H9 (cell line): ENCODE data around the gene PC. TPM values are rescaled to one million over a fixed set of nuclear protein-coding genes. Genes with fewer than 3 reads are reported as not detected.

ENCODE experiments used
- DNase-seq: peaks from one replicate; pipeline ENCODE4 v3.0.0-alpha.2; 2017
- H2AFZ ChIP-seq: one replicate; pipeline ENCODE4 v1.6.1; 2013; ENCODE audit warnings: mild to moderate bottlenecking, low read length, control low read depth, moderate library complexity
- H2AK5ac ChIP-seq: 2 replicates; pipeline ENCODE4 v1.6.1; 2013; ENCODE audit warnings: low read length, control low read depth, mixed read lengths; ENCODE audit not compliant: insufficient read length
- H2BK120ac ChIP-seq: one replicate; pipeline ENCODE4 v1.6.1; 2013; ENCODE audit warnings: low read depth, mild to moderate bottlenecking, low read length, control low read depth, inconsistent platforms; ENCODE audit not compliant: poor library complexity, severe bottlenecking
- H2BK12ac ChIP-seq: 2 replicates; pipeline ENCODE4 v1.6.1; 2013; ENCODE audit warnings: low read length, control low read depth, mixed read lengths, low read depth; ENCODE audit not compliant: insufficient read length
- H2BK15ac ChIP-seq: 2 replicates; pipeline ENCODE4 v1.6.1; 2013; ENCODE audit warnings: low read depth, low read length, control low read depth
- H2BK20ac ChIP-seq: one replicate; pipeline ENCODE4 v1.6.1; 2013; ENCODE audit warnings: low read depth, mild to moderate bottlenecking, low read length, control low read depth, inconsistent platforms; ENCODE audit not compliant: poor library complexity, severe bottlenecking
- H2BK5ac ChIP-seq: 2 replicates; pipeline ENCODE4 v1.6.1; 2013; ENCODE audit warnings: low read length, control low read depth, mixed read lengths; ENCODE audit not compliant: insufficient read length
- H3K14ac ChIP-seq: 2 replicates; pipeline ENCODE4 v1.6.1; 2013; ENCODE audit warnings: low read length, control low read depth; ENCODE audit not compliant: insufficient read depth
- H3K18ac ChIP-seq: 2 replicates; pipeline ENCODE4 v1.6.1; 2013; ENCODE audit warnings: low read depth, mild to moderate bottlenecking, mixed read lengths, low read length, control low read depth; ENCODE audit not compliant: insufficient read length
- H3K23ac ChIP-seq: 2 replicates; pipeline ENCODE4 v1.6.1; 2013; ENCODE audit warnings: low read length, control low read depth, mixed read lengths, low read depth; ENCODE audit not compliant: insufficient read length
- H3K23me2 ChIP-seq: 2 replicates; pipeline ENCODE4 v1.6.1; 2013; ENCODE audit warnings: low read depth, mild to moderate bottlenecking, mixed read lengths, low read length, control low read depth; ENCODE audit not compliant: insufficient read length, poor library complexity, severe bottlenecking
- H3K27ac ChIP-seq: 2 replicates; pipeline ENCODE4 v1.5.1; 2013; ENCODE audit warnings: low read length, control low read depth, mixed read lengths, low read depth; ENCODE audit not compliant: insufficient read length
- H3K27me3 ChIP-seq: 2 replicates; pipeline ENCODE4 v1.6.1; 2013; ENCODE audit warnings: low read length, control low read depth, inconsistent platforms; ENCODE audit not compliant: insufficient read depth
- H3K4ac ChIP-seq: 2 replicates; pipeline ENCODE4 v1.6.1; 2013; ENCODE audit warnings: low read depth, mild to moderate bottlenecking, control low read depth, inconsistent platforms, low read length, moderate library complexity
- H3K4me1 ChIP-seq: 2 replicates; pipeline ENCODE4 v1.6.1; 2013; ENCODE audit warnings: low read length, control low read depth, inconsistent platforms; ENCODE audit not compliant: insufficient read depth
- H3K4me2 ChIP-seq: 2 replicates; pipeline ENCODE4 v1.6.1; 2013; ENCODE audit warnings: low read length, control low read depth, mixed read lengths; ENCODE audit not compliant: insufficient read length, insufficient read depth
- H3K56ac ChIP-seq: 2 replicates; pipeline ENCODE4 v1.6.1; 2013; ENCODE audit warnings: low read depth, mild to moderate bottlenecking, mixed read lengths, low read length, control low read depth; ENCODE audit not compliant: insufficient read length
- H3K79me1 ChIP-seq: 2 replicates; pipeline ENCODE4 v1.6.1; 2013; ENCODE audit warnings: low read depth, mild to moderate bottlenecking, moderate library complexity, low read length, control low read depth, inconsistent platforms; ENCODE audit not compliant: insufficient read depth, poor library complexity, severe bottlenecking
- H3K79me2 ChIP-seq: 2 replicates; pipeline ENCODE4 v1.6.1; 2013; ENCODE audit warnings: low read length, control low read depth, inconsistent platforms; ENCODE audit not compliant: insufficient read depth
- H3K9ac ChIP-seq: 2 replicates; pipeline ENCODE4 v1.6.1; 2013; ENCODE audit warnings: low read length, control low read depth, mixed read lengths; ENCODE audit not compliant: insufficient read length; ENCODE audit errors: extremely low read depth
- H3K9me3 ChIP-seq: one replicate; pipeline ENCODE4 v1.6.1; 2013; ENCODE audit warnings: low read depth, low read length, inconsistent platforms; ENCODE audit not compliant: control insufficient read depth
- H3T11ph ChIP-seq: one replicate; pipeline ENCODE4 v1.6.1; 2013; ENCODE audit warnings: mild to moderate bottlenecking, low read length, control low read depth, inconsistent platforms
- H4K20me1 ChIP-seq: one replicate; pipeline ENCODE4 v1.6.1; 2013; ENCODE audit not compliant: control insufficient read depth, insufficient read length, insufficient read depth
- H4K5ac ChIP-seq: 2 replicates; pipeline ENCODE4 v1.6.1; 2013; ENCODE audit warnings: low read depth, mild to moderate bottlenecking, mixed read lengths, low read length, control low read depth; ENCODE audit not compliant: insufficient read length
- H4K8ac ChIP-seq: replicated peaks from 2 replicates; pipeline ENCODE4 v1.6.1; 2013; ENCODE audit warnings: low read length, control low read depth, mixed read lengths, low read depth; ENCODE audit not compliant: insufficient read length
- H4K91ac ChIP-seq: 2 replicates; pipeline ENCODE4 v1.6.1; 2013; ENCODE audit warnings: low read depth, mild to moderate bottlenecking, moderate library complexity, mixed read lengths, low read length, control low read depth; ENCODE audit not compliant: insufficient read length
- H3K27ac Mint-ChIP-seq, 3 experiments: 2 replicates in 2 of 3; 3 replicates in 1 of 3; pipeline ENCODE4 v1.8.0; 2020 to 2021; ENCODE audit warnings: mixed read lengths in 3 of 3, mild to moderate bottlenecking in 1 of 3, moderate library complexity in 1 of 3
- H3K27me3 Mint-ChIP-seq: 2 replicates; pipeline ENCODE4 v1.8.0; 2021; ENCODE audit warnings: low read depth, mild to moderate bottlenecking, moderate library complexity, mixed read lengths
- H3K36me3 Mint-ChIP-seq, 3 experiments: 2 replicates in 2 of 3; 3 replicates in 1 of 3; pipeline ENCODE4 v1.8.0; 2020 to 2021; ENCODE audit warnings: low read depth in 3 of 3, mixed read lengths in 3 of 3; ENCODE audit not compliant: insufficient read depth in 1 of 3
- H3K4me1 Mint-ChIP-seq, 2 experiments: 2 replicates each; pipeline ENCODE4 v1.8.0; 2020; ENCODE audit warnings: mixed read lengths in 2 of 2
- H3K4me3 Mint-ChIP-seq, 2 experiments: 2 replicates in 1 of 2; 3 replicates in 1 of 2; pipeline ENCODE4 v1.8.0; 2020 to 2021; ENCODE audit warnings: mild to moderate bottlenecking in 2 of 2, mixed read lengths in 2 of 2, moderate library complexity in 1 of 2
- H3K9me3 Mint-ChIP-seq, 2 experiments: 2 replicates in 1 of 2; 3 replicates in 1 of 2; pipeline ENCODE4 v1.8.0; 2020; ENCODE audit warnings: mild to moderate bottlenecking in 2 of 2, mixed read lengths in 2 of 2, moderate library complexity in 1 of 2
- CTCF ChIP-seq: fragments of 200-600 bp; sonication (generic); conservative IDR thresholded peaks from 3 replicates; pipeline ENCODE4 v1.8.0; 2021; ENCODE audit warnings: antibody characterized with exemption, mild to moderate bottlenecking
- WGBS: extraction: QIAGEN DNeasy Blood & Tissue Kit; methylation state at CpG from one replicate; pipeline ENCODE4 v1.1.7; 2013; ENCODE audit warnings: missing lambda C conversion rate, low lambda C conversion rate, mixed read lengths; ENCODE audit not compliant: insufficient read length; ENCODE audit errors: extremely low coverage; 5-methylcytosine and 5-hydroxymethylcytosine counted together
- total RNA-seq: library from RNA; stranded (reverse); gene quantifications from 2 replicates; pipeline ENCODE4 v1.2.1, GENCODE V29; 2021

PC gene
- total RNA-seq, 1 experiment from 2014 or later, result 32.6 TPM

- H4K91ac ChIP-seq, result no peak overlapping the region
- no peak for TF ChIP-seq CTCF
- no peak overlapping the region for H4K8ac ChIP-seq
- Mint-ChIP-seq H3K36me3 (no peaks in the 10 kb centered on the region; a peak in 1 of 7 replicates), H3K9me3 (no peaks in the 10 kb centered on the region; a peak in 1 of 5 replicates), H3K4me1 (peaks cover 4 to 12% of the 10 kb centered on the region in 2 experiments; a peak in 3 of 4 replicates), H3K27me3 (no peaks in the 10 kb centered on the region), H3K27ac (no peak overlapping the region; a peak in 2 of 7 replicates), H3K4me3 (no peak overlapping the region)
- H2BK5ac ChIP-seq, result no peak overlapping the region
- no peak overlapping the region for H3K27ac ChIP-seq
- no peak overlapping the region for H3K14ac ChIP-seq
- H3K4me1 ChIP-seq, result no peaks in the 10 kb centered on the region
- H3K4ac ChIP-seq, result no peak overlapping the region
- no peak overlapping the region for H3K9ac ChIP-seq
- no peak overlapping the region for H2AK5ac ChIP-seq
- no peaks in the 10 kb centered on the region for H3K79me2 ChIP-seq
- no peak overlapping the region for H3K4me2 ChIP-seq
- no peak overlapping the region for H2BK15ac ChIP-seq
- no peak overlapping the region for H3T11ph ChIP-seq
- H3K23ac ChIP-seq, result no peak overlapping the region
- no peak for DNase-seq
- no peaks in the 10 kb centered on the region for H3K27me3 ChIP-seq
- no peak overlapping the region for H4K5ac ChIP-seq
- no peaks in the 10 kb centered on the region for H3K79me1 ChIP-seq
- H2BK120ac ChIP-seq, result no peak overlapping the region
- no peaks in the 10 kb centered on the region for H3K23me2 ChIP-seq
- no peak overlapping the region for H3K56ac ChIP-seq
- H2BK20ac ChIP-seq, result no peak overlapping the region
- H2AFZ ChIP-seq, result no peak overlapping the region
- no peak overlapping the region for H3K18ac ChIP-seq
- 100% methylated on average over 2 of the region's 5 CpGs for WGBS
- no peaks in the 10 kb centered on the region for H3K9me3 ChIP-seq
- H4K20me1 ChIP-seq, result no peaks in the 10 kb centered on the region
- no peak overlapping the region for H2BK12ac ChIP-seq
Observed at GRCh38 chr11:66970807-66971442, 12.7 kb upstream of the PC start.
